Subcutaneous adipose tissue (tissue), 4 donors: ENCODE data around the gene UBD. TPM values are rescaled to one million over a fixed set of nuclear protein-coding genes. Genes with fewer than 3 reads are reported as not detected.

ENCODE experiments used
- CTCF ChIP-seq: fragments of 450-650 bp; IDR thresholded peaks from one replicate; pipeline ENCODE4 v1.5.1; 2016; ENCODE audit warnings: low read depth, mild to moderate bottlenecking, control low read depth, antibody characterized with exemption, moderate library complexity
- total RNA-seq, 4 donors: library from RNA; depleted of rRNA; stranded (reverse); fragments of >200 nt; gene quantifications; one replicate each; pipeline ENCODE4 v1.1.0, GENCODE V29; 2016

Gene UBD
- total RNA-seq, 4 donors from 2014 or later, result 11.5 TPM; not detected in 3

DNA sequence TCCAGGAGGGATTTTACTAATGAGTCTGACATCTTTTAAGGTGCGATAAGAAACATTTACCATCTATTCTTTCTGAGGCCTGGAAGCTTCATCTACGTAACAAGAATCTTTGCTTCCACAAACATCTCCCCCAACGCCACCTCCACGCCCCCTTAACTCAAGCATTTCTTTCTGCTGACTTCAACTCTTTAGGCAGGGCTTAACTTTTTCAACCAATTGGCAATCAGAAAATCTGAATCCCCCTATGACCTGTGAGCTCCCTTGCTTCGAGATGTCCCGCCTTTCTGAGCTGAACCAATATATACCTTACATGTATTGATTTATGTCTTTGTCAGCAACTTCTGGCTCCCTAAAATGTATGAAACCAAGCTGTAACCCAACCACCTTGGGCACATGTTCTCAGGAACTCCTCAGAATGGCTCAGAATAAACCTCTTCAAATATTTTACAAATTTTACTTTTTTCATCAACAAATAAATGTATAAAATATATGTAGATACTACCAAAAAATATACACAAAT lies 36.9 kb upstream of the UBD start:
- TF ChIP-seq CTCF, result no peak

GRCh38 chr6:29593199-29593855 lies 33.8 kb upstream of the UBD start:
- TF ChIP-seq CTCF, result no peak

- no peak for TF ChIP-seq CTCF
Measured at GRCh38 chr6:29591677-29592076, 32.1 kb upstream of the UBD start.

DNA sequence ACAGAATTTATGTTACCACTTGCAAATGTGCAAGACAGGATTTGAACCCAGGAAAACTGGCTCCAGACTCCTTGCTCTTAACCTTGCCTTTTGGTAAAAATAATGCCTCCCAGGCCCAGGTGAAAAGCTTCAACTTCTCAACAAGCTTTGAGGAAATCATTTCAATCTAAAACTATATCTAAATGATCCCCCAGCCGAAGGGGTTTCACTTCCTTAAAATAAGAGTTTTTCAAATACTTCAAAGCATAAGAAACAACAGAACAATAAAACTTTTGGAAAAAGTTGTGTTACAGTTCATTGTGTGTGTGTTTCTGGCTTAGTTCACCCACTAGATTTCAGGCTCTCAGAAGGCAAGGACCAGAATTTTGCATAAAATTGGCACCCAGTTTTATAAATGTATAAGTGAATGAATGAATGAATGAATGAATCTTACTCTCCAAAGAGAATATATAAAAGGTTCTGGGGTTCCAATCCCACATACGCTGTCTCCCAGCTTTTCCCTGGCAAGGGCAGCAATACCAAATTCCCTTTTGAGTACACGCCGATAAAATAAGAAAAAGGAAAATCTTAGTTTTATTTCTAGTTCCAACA lies 30.8 kb upstream of the UBD start:
- TF ChIP-seq CTCF, result no peak

DNA sequence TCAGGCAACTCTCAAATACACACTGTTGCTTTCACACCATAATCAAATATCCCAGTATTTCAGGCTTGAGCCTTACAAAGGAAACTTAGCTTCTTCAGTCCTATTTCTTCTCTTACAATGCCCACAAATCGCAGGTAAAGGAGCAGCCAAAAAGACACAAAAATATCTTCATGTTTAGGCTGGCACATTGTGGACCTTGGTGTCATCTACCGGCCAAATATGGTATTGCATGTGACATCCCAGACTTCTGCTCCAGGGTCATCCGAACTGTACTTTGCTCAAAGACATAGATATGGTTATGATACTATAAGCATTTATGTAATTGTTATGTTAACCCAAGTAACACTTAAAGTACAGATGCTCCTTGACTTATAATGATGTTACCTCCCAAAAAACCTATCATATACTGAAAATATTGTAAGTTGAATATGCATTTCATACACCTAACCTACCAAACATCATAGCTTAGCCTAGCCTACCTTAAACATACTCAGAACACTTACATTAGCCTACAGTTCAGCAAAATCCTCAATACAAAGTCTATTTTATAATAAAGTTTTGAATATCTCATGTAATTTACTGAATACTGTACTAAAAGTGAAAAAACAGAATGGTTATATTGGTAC lies 30.0 kb upstream of the UBD start:
- TF ChIP-seq CTCF, result no peak

DNA sequence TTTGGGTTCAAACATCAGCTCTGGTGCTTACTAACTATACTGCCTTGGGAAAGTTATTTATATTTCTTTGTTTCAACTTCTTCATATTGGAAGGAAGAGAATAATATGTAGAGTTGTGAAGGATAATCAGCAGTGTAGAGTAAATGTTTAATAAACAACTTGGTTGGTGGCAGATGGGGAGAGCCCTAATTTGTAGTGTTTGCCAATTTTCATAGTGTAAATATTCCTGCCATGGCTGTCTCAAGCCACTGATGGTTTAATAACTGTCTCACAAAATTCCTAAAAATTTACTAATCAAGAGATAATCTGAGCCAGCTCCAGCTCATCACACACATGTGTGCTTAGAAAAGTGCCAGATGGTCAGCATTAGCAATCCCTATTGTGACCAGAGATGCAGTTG lies 25.3 kb upstream of the UBD start, which contains the start of gene OR2H2:
Gene OR2H2 (plus strand): TSS at position 301 of the 400 bp plus-strand sequence. CDS start 2,824 bp downstream, outside the sequence.
- no peak for TF ChIP-seq CTCF

DNA sequence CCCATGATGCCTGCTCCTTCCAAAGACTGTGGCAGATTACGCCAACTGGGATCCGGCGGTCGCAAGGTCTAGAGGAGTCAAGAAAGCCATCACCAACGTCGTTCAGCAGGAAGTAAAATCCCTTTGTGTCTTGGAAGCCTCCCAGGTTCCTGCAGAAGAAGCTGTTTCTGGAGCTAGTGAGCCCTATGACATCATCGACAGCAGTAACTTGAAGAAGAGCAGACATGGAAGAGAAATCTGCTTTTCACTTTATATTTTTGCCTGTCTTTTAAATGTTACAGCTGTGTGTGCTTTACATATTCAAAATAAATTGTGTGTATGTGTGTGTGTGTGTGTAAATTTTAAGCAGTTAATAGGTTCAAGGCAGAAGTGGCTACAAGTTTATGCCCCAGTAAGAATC lies 18.0 kb upstream of the UBD start:
- TF ChIP-seq CTCF, result no peak
